ENCODE data around the gene EIF3B.
"Not testable (repeated sequence)": the region's sequence is repeated elsewhere in the genome, so short reads cannot be mapped to it uniquely, and the experiment has no call there.

Gene EIF3B
- 64.7 to 229 (median 170) reads per million in 18 experiments for total RNA-seq

DNA sequence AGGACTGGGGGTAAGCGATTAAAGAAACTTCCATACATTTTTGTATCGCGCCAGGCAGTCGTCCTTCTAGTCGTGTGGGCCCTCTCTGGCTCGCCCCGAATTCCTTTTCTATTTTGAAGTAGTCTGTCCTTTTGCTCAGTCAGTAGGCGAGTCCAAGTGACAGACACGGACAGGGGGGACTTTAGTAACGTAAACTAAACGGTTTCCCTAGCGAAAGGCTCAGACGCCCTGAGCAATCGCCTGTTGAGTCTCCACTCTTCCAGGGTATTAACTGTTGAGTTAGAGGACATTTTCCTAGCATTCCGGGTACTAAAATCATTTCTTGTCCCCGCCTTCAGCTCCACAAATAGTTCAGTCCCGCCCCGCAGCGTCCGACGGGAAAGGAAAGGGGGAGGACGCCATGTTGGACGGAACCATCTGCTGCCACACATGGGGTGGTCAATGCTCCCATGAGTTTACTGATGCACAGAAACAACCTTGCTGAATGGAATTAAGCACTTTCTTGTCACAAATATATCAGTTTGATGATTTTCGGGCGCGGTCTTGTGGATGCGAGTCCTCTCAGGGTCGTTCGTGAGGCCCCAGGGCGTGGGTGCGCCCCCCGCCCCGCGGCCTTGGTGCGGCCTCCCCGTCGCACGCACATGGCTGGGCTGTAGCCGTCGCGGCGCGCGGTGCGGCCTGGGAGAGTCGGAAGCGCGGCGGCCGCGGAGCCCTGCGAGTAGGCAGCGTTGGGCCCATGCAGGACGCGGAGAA, at the start of gene EIF3B:
Gene EIF3B (plus strand): TSS at position 642 of the 753 bp plus-strand sequence. CDS start 95 bp downstream, at position 737.
- peak; percentile 91 to 93 for DNase-seq

DNA sequence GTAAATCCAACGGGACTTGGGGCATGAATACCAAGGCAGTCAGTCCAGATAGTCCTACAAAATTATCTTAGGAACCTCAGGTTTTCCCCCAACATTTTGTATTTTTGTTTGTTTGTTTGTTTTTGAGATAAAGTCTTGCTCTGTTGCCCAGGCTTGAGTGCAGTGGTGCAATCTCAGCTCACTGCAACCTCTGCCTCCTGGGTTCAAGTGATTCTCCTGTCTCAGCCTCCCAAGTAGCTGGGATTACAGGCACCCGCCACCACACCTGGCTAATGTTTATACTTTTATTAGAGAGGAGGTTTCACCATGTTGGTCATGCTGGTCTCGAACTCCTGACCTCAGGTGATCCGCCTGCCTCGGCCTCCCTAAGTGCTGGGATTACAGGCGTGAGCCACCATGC, 49.4 kb upstream of the EIF3B start:
- not testable (repeated sequence) for DNase-seq

DNA sequence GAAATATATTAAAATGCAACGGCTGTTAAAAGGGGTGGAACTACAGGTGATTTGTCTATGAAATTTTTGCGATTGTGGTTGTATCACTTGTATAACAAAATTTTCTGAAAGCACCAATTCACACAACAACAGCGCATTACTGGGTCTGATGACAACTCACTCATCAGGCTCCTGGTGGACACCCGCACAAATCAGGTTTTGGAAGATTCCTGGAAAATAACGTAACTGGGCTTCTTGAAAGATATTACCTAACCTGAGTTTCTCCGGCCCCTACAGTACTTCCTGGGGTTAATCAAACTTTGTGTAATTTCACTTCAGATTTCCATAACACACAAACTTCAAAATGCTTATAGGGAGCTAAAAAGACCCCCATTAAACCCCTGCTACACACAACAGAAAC, 47.9 kb upstream of the EIF3B start:
- peak in 1 of 2 donors; percentile 31 for DNase-seq

DNA sequence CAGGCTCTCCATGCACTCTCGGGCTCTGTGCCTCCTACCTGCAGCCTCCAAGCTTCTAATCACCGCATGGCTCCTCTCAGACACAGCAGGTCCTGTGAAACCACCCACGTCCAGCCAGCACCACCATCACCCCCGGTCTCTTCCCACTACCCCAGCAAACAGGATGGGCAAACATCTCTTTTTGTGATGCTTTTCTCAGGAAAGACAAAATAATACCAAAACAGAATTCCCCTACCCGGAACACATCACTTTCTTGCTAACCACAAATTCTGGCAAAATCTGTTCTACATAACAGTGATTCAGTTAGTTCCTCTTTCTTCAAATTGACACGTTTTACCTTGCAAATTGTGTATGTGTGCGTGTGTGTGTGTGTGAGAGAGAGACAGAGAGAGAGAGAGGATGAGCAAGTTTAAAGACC, 46.9 kb upstream of the EIF3B start:
- peak; percentile 37 to 61 for DNase-seq

DNA sequence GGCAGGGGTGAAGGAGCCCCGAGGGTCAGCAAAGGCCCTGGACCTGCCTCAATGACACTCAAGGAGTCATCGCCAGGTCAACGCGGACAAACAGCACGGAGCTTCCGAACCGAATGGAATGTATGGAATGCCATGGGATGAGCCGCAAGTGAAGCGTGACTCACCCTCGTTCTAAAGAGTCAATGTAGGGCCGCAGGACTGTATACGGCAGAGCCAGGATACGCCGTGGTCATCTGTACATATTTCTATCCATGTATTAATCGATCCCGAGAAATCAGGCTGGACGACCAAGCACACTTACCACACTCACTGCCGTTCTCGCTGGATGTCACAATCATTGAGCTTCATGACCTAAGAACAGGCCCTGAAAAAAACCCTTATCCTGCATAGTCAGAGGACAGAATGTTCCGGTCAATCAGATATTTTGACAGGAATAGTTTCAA, 44.7 kb upstream of the EIF3B start:
- no peak for DNase-seq

DNA sequence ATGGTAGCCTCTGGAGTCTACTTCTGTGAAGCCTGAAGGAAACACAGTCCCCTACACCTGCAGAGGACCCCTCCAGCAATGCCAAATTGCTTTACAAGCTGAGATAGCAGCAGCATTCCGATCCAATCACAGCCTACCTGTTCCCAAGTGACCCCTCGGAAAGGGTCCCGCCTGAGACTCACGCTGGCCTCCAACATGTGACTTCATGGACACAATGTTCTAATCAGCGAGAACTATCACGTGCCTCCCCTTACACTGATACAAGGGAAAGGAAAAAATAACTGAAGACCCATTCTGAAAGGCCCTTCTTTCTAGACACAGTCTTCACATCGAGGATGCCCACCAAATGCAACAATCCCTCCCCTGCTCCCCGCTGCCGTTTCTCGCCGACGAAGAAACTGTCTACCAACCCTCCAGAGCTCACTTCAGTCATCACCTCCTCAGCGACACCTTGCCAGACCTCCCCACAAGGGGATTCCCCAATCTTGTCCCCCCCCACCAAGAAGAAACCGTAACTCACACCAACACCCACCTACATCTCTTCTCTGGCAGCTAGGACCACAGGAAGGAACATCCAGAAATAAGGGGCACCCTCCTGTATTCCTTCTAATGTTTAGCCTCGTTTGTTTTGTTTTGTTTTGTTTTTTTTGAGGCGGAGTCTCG, 42.2 kb upstream of the EIF3B start:
- no peak for DNase-seq

DNA sequence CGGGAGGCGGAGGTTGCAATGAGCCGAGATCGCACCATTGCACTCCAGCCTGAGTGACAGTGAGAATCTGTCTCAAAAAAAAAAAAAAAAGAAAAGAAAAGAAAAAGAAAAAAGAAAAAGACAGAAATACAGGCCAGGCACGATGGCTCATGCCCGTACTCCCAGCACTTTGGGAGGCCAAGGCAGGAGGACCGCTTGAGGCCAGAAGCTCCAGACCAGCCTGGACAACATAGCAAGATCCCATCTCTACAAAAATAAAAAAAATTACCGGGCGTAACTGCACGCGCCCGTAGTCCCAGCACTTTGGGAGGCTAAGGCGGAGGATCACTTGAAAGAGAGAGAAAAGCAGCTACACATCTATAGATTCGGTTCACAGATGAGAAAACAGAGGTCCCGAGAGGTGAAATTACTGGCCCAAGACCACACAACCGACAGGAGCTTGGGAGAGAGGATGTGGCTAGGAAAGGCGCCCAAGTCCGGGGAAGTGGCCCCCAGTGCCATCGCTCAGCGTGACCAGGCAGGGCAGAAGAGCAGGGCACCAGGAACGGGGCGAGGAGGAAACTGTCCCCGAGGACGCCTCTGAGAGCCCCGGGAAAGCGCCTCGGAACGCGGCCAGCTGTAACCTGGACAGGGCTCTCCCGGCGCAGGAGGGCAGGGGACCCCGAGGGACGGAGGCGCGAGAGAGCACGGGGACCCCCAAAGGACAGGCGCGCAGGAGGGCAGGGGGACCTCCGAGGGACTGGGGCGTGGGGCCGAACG, 41.0 kb upstream of the EIF3B start:
- DNase-seq = peak; percentile 10 to 52

DNA sequence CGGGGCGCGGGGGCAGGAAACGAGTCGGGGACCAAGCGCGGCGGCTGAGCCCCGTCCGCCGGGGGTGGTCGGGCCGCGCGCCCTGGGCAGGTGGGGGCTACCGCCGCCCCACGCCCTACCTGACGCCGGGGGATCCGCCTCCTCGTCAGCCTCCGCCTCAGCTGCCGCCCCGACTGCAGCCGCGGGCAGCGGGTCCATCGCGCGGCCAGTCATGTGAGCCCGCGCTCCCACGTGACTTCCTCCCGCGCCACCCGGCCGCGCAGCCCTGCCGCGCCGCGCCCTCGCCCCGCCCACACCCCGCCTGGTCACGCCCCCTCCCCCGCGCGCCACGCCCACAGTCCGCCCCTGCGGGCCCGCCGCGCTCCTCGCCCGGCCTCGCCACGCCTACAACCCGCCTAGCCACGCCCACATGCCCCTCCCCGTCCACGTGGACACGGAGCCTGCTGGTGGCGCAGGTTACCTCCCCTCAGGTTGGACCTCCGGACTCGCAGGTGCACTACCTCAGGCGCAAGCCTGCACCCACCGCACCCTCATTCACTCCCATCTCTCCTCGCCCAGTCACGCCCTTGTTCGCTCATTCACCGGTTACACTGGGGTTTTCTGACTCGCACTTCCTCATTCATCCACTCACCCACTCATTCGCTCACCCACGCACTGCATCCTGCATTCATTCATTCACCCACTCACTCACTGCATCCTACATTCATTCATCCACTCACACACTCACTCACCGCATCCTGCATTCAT, 40.2 kb upstream of the EIF3B start, which contains the start of gene SNX8:
Gene SNX8 (minus strand): TSS at position 233 of the 747 bp plus-strand sequence. CDS start 20 bp downstream, at position 213.
- DNase-seq = peak; percentile 87 to 92

DNA sequence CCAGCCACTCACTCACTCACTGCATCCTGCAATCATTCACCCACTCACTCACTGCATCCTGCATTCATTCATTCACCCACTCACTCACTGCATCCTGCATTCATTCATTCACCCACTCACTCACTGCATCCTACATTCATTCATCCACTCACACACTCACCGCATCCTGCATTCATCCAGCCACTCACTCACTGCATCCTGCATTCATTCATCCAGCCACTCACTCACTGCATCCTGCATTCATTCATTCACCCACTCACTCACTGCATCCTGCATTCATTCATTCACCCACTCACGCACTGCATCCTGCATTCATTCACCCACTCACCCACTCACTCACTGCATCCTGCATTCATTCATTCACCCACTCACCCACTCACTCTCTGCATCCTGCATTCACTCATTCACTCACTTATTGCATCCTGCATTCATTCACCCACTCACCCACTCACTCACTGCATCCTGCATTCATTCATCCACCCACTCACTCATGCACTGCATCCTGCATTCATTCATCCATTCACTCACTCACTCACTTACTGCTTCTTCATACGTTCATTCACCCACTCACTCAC, 39.6 kb upstream of the EIF3B start:
- DNase-seq = not testable (repeated sequence)

DNA sequence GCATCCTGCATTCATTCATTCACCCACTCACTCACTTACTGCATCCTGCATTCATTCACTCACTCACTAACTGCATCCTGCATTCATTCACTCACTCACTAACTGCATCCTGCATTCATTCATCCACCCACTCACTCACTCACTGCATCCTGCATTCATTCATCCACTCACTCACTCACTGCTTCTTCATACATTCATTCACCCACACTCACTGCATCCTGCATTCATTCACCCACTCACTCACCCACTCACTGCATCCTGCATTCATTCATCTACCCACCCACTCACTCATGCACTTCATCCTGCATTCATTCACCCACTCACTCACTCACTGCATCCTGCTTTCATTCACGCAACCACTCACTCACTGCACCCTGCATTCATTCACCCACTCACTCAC, 38.8 kb upstream of the EIF3B start:
- no peak for DNase-seq

DNA sequence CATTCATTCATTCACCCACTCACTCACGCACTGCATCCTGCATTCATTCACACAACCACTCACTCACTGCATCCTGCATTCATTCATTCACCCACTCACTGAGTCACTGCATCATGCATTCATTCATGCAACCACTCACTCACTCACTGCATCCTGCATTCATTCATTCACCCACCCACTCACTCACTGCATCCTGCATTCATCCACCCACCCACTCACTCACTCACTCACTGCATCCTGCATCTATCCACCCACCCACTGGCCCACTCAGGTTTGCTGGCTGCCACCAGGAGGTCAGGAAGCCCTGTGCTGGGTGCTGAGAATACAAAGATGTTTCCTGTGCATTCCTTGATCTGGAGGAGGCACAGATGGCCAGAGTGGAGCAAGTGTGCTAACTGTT, 38.0 kb upstream of the EIF3B start:
- no peak for DNase-seq

DNA sequence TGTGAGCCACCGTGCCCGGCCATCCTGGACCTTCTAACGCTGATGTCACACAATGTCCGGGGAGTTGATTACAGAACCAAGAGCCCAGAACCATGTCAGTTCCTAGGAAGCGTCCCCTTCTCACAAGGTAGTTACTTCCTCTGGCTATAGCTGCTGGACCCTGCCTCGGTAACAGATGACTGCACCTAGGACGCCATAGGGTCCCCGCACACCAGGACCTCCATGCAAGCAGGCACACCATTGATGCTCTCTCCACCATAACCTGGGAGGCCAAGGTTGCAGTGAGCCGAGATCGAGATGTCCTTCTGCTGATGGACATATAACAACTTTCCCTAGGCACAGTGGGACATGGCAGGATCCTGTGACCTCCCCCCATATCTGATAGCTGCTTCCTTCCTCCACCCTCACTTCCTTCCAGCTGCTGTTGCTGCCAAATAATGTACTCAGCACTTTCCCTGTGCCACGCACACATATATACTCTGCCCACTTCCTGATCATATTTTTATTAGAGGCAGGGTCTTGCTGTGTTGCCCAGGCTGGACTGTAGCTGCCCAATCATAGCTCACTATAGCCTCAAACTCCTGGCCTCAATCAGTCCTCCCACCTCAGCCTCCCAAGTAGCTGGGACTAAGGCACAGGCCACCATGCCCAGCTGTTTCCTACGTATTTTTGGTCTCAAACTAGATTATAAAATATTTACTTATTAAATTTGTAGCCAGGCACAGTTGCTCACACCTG, 36.9 kb upstream of the EIF3B start:
- no peak for DNase-seq

DNA sequence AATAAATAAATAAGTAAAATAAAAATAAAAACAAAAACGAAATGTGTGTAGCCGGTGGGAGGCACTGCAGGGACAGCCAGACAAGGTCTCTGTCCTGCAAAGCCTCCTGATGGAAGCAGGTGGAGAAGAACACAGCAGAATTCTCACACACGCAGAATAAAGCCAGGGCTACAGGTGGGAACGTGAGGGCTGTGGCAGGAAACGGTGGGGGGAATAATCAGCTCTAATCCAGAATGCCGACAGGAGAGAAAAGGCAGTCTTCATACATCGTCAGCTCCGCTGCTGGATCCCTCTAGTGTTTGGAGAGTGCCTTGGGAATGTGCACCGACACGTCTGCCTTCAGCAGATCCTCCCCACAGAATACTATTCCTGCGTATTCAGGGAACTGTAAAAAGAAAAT, 33.6 kb upstream of the EIF3B start:
- no peak for DNase-seq

DNA sequence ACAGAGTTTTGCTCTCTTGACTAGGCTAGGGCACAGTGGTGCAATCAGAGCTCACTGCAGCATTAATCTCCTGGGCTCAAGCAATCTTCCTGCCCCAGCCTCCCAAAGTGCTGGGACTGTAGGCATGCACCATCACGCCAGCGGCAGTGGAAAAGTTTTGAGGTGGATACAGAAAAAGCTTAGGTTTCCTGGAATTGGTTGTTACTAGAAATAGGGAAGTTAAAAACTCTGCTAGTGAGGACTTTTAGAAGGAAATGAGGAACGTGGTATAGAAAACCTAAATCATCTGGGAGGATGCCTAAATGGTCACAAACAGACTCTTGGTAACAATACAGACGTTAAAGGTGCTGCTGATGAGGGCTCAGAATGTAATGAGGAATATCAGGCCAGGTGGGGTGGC, 29.5 kb upstream of the EIF3B start:
- peak; percentile 65 to 85 for DNase-seq

DNA sequence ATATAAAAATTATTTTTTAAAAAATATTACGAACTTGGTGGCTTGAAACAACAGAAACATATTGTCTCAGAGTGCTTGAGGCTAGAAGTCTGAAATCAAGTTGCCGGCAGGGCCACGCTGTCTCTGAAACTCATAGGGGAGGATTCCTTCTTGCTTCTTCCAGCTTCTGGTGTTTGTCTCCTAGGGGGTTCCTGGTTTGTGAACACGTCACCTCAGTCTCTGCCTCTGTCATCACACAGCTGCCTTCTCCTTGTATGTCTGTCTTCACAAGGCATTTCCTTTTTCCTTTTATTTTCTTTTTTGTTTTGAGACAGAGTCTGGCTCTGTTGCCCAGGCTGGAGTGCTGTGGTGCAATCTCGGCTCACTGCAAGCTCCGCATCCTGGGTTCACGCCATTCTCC, 27.7 kb upstream of the EIF3B start:
- peak; percentile 79 to 84 for DNase-seq

DNA sequence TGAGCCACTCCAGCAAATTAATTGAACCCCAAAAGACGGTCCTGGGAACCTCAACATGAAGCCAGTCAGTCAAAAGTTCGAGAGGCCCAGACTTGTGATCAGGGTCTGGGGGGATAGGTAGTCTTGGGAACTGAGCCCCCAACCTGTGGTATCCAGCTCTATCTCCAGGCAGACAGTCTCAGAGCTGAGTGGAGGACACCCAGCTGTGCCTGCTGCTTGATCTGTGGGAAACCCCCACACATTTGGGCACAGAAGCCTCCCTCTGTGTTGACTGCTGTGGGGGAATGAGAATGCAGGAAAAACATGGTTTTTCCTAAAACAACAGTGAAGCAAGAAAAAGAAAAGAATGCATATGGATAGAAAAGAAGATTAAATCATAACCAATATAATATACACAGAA, 24.1 kb upstream of the EIF3B start:
- no peak for DNase-seq

DNA sequence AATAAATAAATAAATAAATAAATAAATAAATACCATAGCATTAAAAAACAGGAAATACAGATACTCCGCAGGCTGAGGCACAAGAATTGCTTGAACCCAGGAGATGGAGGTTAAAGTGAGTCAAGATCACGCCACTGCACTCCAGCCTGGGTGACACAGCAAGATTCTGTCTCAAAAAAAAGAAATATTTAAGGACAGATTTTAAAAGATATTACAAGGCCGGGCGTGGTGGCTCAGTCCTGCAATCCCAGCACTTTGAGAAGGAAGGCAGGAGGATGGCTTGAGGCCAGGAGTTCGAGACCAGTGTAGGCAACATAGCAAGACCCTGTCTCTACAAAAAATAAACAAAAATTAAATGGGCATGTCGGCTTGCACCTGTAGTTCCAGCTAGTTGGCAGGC, 22.9 kb upstream of the EIF3B start:
- peak; percentile 64 to 67 for DNase-seq

DNA sequence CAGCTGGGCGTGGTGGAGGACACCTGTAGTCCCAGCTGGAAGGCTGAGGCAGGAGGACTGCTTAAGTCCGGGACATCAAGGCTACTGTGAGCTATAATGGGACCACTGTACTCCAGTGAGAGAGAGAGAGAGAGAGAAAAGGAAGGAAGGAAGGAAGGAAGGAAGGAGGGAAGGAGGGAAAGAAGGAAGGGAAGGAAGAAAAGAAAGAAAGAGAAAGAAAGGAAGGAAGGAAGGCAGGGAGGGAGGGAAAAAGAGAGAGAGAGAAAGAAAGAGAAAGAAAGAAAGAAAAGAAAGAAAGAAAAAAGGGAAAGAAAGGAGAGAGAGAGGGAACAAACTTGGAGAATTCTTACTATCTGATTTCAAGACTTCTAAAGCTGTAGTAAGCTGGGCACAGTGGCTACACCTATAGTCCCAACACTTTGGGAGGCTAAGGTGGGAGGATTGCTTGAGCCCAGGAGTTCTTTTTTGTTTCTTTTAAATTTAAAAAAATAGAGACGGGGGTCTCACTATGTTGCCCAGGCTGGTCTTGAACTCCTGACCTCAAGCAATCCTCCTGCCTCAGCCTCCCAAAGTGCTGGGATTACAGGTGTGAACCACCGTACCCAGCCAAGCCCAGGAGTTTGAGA, 21.9 kb upstream of the EIF3B start:
- DNase-seq = not testable (repeated sequence)

DNA sequence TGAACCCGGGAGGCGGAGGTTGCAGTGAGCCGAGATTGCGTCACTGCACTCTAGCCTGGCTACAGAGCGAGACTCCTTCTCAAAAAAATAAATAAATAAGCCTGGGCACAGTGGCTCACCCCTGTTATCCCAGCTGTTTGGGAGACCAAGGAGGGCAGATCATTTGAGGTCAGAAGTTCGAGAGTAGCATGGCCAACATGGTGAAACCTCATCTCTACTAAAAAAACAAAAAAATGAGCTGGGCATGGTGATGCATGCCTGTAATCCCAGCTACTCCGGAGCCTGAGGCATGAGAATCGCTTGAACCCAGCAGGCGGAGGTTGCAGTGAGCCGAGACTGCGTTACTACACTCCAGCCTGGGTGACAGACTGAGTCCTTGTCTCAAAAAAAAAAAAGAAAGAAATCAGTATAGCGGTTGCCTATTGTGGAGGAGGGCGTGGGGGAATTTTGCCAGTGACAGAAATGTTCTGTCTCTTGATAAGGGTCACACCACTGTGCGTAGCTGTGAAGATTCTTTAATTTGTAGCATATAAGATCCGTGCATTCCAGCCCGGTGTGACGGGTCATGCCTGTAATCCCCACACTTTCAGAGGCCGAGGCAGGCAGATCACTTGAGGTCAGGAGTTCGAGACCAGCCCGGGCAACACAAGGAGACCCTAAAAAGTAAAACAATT, 17.9 kb upstream of the EIF3B start:
- no peak for DNase-seq
